Caco-2 (cell line): ENCODE measurements around the gene TEAD3. TPM values are rescaled to one million over a fixed set of nuclear protein-coding genes. Genes with fewer than 3 reads are reported as not detected.

Experiments used
- Bru-seq: library from RNA; stranded (reverse); fragments of 400-500 nt; gene quantifications from one replicate; lab custom pipeline; 2021; lab: Mats Ljungman, UMichigan
- BruChase-seq, 2 experiments: library from RNA; stranded (reverse); fragments of 400-500 nt; gene quantifications; one replicate each; lab custom pipeline; 2021; lab: Mats Ljungman, UMichigan
- BruUV-seq: library from RNA; stranded (reverse); fragments of 400-500 nt; replicated peaks from 2 replicates; lab custom pipeline; 2021; lab: Mats Ljungman, UMichigan
- CTCF ChIA-PET: fragments of 300-600 bp; sonication (Branson Sonifier 250); formaldehyde crosslinking; loops from one replicate; lab custom pipeline; 2022; ENCODE audit warnings: antibody characterized with exemption; lab: Charles Lee
- POLR2A ChIA-PET: fragments of 300-600 bp; sonication (Branson Sonifier 250); formaldehyde crosslinking; loops from one replicate; lab custom pipeline; 2022; ENCODE audit warnings: antibody characterized with exemption; lab: Charles Lee
- DNase-seq, 2 experiments: peaks; one replicate each; pipeline versions ENCODE4 v3.0.0 to v3.0.0-alpha.2; 2020 to 2022
- H3K27me3 ChIP-seq: replicated peaks from 2 replicates; pipeline ENCODE4 v1.6.0; 2011; ENCODE audit warnings: low read length; ENCODE audit not compliant: control insufficient read depth, insufficient read depth
- H3K36me3 ChIP-seq: 2 replicates; pipeline ENCODE4 v1.5.1; 2011; ENCODE audit warnings: low read length; ENCODE audit not compliant: control insufficient read depth, insufficient read depth
- H3K4me1 ChIP-seq: fragments of 250-450 bp; sonication (Bioruptor Pico); 2 replicates; pipeline ENCODE4 v1.5.1; 2020; ENCODE audit warnings: mild to moderate bottlenecking
- H3K4me3 ChIP-seq: 2 replicates; pipeline ENCODE4 v1.5.1; 2011; ENCODE audit warnings: low read depth, mild to moderate bottlenecking, control low read depth, low read length
- H3K9me3 ChIP-seq: fragments of 250-450 bp; sonication (Bioruptor Pico); 2 replicates; pipeline ENCODE4 v1.5.1; 2020; ENCODE audit warnings: mild to moderate bottlenecking, moderate library complexity
- H3K27ac Mint-ChIP-seq: one replicate; pipeline ENCODE4 v1.8.0; 2022; ENCODE audit warnings: mixed read lengths; ENCODE audit not compliant: unreplicated experiment
- H3K27me3 Mint-ChIP-seq: one replicate; pipeline ENCODE4 v1.8.0; 2022; ENCODE audit warnings: mixed read lengths; ENCODE audit not compliant: insufficient read depth, unreplicated experiment
- H3K36me3 Mint-ChIP-seq: one replicate; pipeline ENCODE4 v1.8.0; 2022; ENCODE audit warnings: mild to moderate bottlenecking, mixed read lengths; ENCODE audit not compliant: insufficient read depth, unreplicated experiment
- H3K4me1 Mint-ChIP-seq: one replicate; pipeline ENCODE4 v1.8.0; 2022; ENCODE audit warnings: low read depth, mixed read lengths; ENCODE audit not compliant: unreplicated experiment
- H3K4me3 Mint-ChIP-seq: one replicate; pipeline ENCODE4 v1.8.0; 2022; ENCODE audit warnings: mild to moderate bottlenecking, moderate library complexity, mixed read lengths; ENCODE audit not compliant: unreplicated experiment
- H3K9me3 Mint-ChIP-seq: one replicate; pipeline ENCODE4 v1.8.0; 2022; ENCODE audit warnings: mixed read lengths; ENCODE audit not compliant: unreplicated experiment
- intact Hi-C: fragments of 100-400 bp; cut with micrococcal nuclease; formaldehyde crosslinking; loops from one replicate; pipeline ENCODE4 v1.10.0; 2022; ENCODE audit not compliant: unreplicated experiment
- long read RNA-seq: library from polyadenylated mRNA; stranded (forward); transcript quantifications from one replicate; pipeline ENCODE4 v2.0.0, GENCODE V29; 2022
- total RNA-seq: library from RNA; stranded (reverse); gene quantifications from 2 replicates; pipeline ENCODE4 v1.2.3, GENCODE V29; 2022
- TF ChIP-seq, protein P1 (sequence below), 2 experiments: fragments of 200-600 bp in 1 of 2; IDR thresholded peaks; 1 replicate in 1 of 2; 2 replicates in 1 of 2; pipeline versions ENCODE4 v1.5.1 to v1.8.0; 2011 to 2022; ENCODE audit warnings: antibody characterized with exemption in 1 of 2, control low read depth in 1 of 2, inconsistent platforms in 1 of 2, low read depth in 1 of 2, low read length in 1 of 2, mild to moderate bottlenecking in 1 of 2, moderate library complexity in 1 of 2; ENCODE audit not compliant: insufficient read depth in 1 of 2, severe bottlenecking in 1 of 2, unreplicated experiment in 1 of 2

Gene TEAD3
- total RNA-seq (51.8 and 57.2 TPM in 2 replicates), Bru-seq, nascent RNA (percentile 74 among the genes with signal in this experiment), BruChase-seq, experiment 1, labeled RNA remaining after a 2-hour chase (percentile 81 among the genes with signal in this experiment), BruChase-seq, experiment 2, labeled RNA remaining after a 6-hour chase (percentile 83 among the genes with signal in this experiment)
- long read RNA-seq, partial matches to known transcripts: 20 of 86 reads
- long read RNA-seq, other reads (novel, unspliced or antisense): 66 of 86 reads

DNA sequence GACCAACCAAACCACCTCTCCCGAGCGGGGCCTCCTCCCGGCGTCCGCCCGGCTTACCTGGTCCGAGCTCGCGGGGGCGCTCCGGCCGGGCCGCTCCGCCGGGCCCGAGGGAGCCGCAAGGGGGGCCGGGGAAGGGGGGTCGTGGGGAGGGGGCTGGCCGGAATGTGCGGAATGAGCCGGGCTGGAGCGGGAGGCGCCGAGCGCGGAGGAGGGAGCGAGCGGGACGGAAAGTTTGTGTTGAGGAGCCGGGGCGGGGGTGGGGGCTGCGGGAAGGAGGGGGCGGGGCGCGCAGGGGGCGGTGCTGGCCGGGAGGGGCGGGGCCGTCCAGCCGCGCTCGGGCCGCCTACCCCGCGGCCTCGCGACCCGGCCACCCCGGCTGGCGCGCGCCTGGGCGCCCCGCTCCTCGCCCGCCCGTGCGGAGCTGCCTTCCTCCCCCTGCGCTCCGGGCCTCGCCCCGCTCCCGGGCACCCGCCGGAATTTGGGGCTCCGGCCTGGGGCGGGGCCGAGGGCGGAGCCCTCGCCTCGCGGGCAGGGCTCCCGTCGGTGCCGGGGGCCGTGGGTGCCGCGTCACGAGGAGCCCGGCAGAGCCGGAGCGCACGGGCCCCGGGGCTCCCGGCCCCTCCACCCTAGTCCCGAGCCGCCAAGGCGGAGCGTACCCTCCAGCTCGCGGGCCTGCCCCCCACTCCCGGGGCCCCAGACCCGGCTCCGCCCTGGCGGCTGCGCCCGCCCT lies at the start of gene TEAD3:
Gene TEAD3, minus strand, starts transcription at position 239 of the 730 bp plus-strand sequence.
- Histone ChIP-seq H3K27me3 (no peaks in the 10 kb centered on the region), H3K9me3 (no peaks in the 10 kb centered on the region), H3K4me1 (peaks cover 49% of the 10 kb centered on the region), H3K4me3 (peak within 1 kb of the TSS; percentile 91), H3K36me3 (no peaks in the 10 kb centered on the region; the same call in 1 of the 2 replicates)
- Mint-ChIP-seq H3K27ac (peak within 1 kb of the TSS; percentile 84), H3K4me1 (peaks cover 19% of the 10 kb centered on the region), H3K27me3 (no peaks in the 10 kb centered on the region), H3K9me3 (no peaks in the 10 kb centered on the region), H3K4me3 (peak within 1 kb of the TSS; percentile 90), H3K36me3 (peaks cover 7% of the 10 kb centered on the region)
- no TSS peak for BruUV-seq
- DNase-seq: peak; percentile 88 to 89
- ChIA-PET POLR2A (interaction anchor here (0.5 to 2.6 kb wide), 5 partner anchors 10 to 179 kb away, joined by 3 to 23 read pairs (median 5); no protein-coding TSS in a partner anchor), CTCF (interaction anchor here (0.7 to 1.3 kb wide), 3 partner anchors 26 to 82 kb away, joined by 3 read pairs; partner anchors contain the start of gene RPL10A)
- TF ChIP-seq, protein P1, sequence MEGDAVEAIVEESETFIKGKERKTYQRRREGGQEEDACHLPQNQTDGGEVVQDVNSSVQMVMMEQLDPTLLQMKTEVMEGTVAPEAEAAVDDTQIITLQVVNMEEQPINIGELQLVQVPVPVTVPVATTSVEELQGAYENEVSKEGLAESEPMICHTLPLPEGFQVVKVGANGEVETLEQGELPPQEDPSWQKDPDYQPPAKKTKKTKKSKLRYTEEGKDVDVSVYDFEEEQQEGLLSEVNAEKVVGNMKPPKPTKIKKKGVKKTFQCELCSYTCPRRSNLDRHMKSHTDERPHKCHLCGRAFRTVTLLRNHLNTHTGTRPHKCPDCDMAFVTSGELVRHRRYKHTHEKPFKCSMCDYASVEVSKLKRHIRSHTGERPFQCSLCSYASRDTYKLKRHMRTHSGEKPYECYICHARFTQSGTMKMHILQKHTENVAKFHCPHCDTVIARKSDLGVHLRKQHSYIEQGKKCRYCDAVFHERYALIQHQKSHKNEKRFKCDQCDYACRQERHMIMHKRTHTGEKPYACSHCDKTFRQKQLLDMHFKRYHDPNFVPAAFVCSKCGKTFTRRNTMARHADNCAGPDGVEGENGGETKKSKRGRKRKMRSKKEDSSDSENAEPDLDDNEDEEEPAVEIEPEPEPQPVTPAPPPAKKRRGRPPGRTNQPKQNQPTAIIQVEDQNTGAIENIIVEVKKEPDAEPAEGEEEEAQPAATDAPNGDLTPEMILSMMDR (IDR thresholded peaks at IDR 0.05; ENCODE audit: insufficient read depth in 1 of 2, low read depth in 1 of 2, low read length in 1 of 2, severe bottlenecking in 1 of 2, unreplicated experiment in 1 of 2): no peak
- intact Hi-C loops: loop anchor here (1.0 kb wide), 1 partner anchor 11 kb away; no protein-coding TSS in a partner anchor

DNA sequence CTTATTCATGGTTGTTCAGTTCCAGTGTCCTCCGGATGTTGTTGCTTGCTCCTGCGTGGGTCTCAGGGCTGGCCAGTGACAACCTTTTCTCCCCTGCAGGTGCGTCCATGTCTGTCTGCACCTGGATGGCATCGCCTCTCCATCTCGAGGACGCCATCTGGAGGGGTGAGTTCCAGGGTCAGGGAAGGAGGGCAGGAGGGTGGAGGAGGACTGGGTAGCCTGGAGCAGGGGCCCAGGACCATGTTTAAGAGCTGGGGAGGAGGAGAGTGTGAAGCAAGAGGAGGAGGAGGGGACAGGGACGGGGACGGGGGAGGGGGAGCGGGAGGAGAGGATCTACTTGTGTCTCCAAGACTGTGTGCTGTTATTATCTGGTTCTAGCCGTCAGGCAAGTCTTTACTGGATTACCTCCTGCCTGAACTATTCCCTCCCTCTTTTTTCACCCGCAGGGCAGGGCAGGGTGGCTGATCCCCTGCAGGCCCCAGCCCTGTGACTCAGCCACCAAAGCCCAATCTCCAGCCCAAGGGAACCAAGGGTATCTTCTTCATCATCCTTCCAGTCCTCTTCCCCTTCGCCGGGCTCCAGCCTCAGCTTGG lies 48.0 kb upstream of the TEAD3 start:
- intact Hi-C loops: no loop called here
- H3K4me3 ChIP-seq: no peak overlapping the region
- Mint-ChIP-seq H3K9me3 (peaks cover under 1% of the 10 kb centered on the region), H3K4me1 (peaks cover 19% of the 10 kb centered on the region), H3K27me3 (no peaks in the 10 kb centered on the region), H3K4me3 (peak overlapping the region; percentile 49), H3K27ac (no peak overlapping the region), H3K36me3 (no peaks in the 10 kb centered on the region)
- H3K36me3 ChIP-seq: no peaks in the 10 kb centered on the region
- TF ChIP-seq, protein P1 (IDR thresholded peaks at IDR 0.05; ENCODE audit: insufficient read depth in 1 of 2, low read depth in 1 of 2, low read length in 1 of 2, severe bottlenecking in 1 of 2, unreplicated experiment in 1 of 2): no peak
- peaks cover 4% of the 10 kb centered on the region; the same call in 1 of the 2 replicates for H3K4me1 ChIP-seq
- no peaks in the 10 kb centered on the region for H3K27me3 ChIP-seq
- no peaks in the 10 kb centered on the region for H3K9me3 ChIP-seq
- POLR2A ChIA-PET: interaction anchor here (0.6 kb wide), 1 partner anchor 918 kb away, joined by 6 read pairs; no protein-coding TSS in a partner anchor
- peak; percentile 43 to 55 for DNase-seq
- CTCF ChIA-PET: interaction anchor here (1.4 kb wide), 1 partner anchor 191 kb away, joined by 3 read pairs; no protein-coding TSS in a partner anchor
- BruUV-seq: no TSS peak
